Measurements from ENCODE around the gene SETD5. TPM values are rescaled to one million over a fixed set of nuclear protein-coding genes. Genes with fewer than 3 reads are reported as not detected.

The SETD5 gene
- total and polyA plus RNA-seq, 2 of the 8 experiments (the other 6 are each of a cell fraction or from before 2014, with no cell fraction given), result 108 to 234 TPM

DNA sequence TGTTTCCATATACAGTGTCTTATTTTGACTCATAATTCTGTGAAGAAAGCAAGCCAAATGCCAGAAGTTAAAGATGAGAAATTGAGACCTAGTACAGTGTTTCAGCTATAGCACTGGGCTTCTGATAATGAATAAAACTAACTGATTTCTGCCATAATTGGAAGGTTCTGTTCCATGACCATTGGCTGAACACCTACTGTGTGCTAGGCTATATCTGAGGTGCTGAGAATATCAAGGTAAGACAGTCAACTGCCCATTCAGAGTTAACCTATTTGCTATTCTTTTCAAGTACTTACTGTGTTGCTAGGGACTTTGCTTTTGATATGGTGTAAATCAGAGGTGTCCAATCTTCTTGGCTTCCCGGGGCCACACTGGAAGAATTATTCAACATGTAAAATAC lies 82.8 kb downstream of the SETD5 start:
- H3K9me3 ChIP-seq (ENCODE audit: insufficient read depth in 2 of 2, low read depth in 1 of 2, low read length in 1 of 2), result no peaks in the 10 kb centered on the region
- peaks cover 0 to 4% of the 10 kb centered on the region in 2 experiments for H4K20me1 ChIP-seq (replicated peaks in 1 of 2; ENCODE audit: control insufficient read depth in 1 of 2, insufficient read depth in 2 of 2, low read length in 2 of 2)
- H3K4ac ChIP-seq (replicated peaks; ENCODE audit: insufficient read length, low read depth, low read length), result no peak overlapping the region
- no peaks in the 10 kb centered on the region for H3K79me2 ChIP-seq (ENCODE audit: control insufficient read depth in 1 of 2, insufficient read depth in 2 of 2, low read length in 2 of 2)
- H2BK15ac ChIP-seq (ENCODE audit: low read length), result no peak overlapping the region
- no peak overlapping the region for H4K5ac ChIP-seq (ENCODE audit: insufficient read length, low read depth, low read length)
- no peak overlapping the region for H2BK120ac ChIP-seq (replicated peaks; ENCODE audit: low read depth, low read length)
- H3K18ac ChIP-seq (ENCODE audit: extremely low read depth, low read length), result no peak overlapping the region
- H4K8ac ChIP-seq (ENCODE audit: extremely low read depth, insufficient read depth, low read length), result no peak overlapping the region
- no peak overlapping the region for H3K4me3 ChIP-seq (ENCODE audit: extremely low read depth in 1 of 4, insufficient read depth in 2 of 4, low read depth in 3 of 4, low read length in 4 of 4)
- no peak overlapping the region for H3K14ac ChIP-seq (ENCODE audit: insufficient read length)
- H2BK12ac ChIP-seq (ENCODE audit: low read depth, low read length), result no peak overlapping the region
- H2BK20ac ChIP-seq (ENCODE audit: low read length), result no peak overlapping the region
- WGBS, 2 experiments (ENCODE audit: extremely low coverage in 1 of 2, insufficient coverage in 1 of 2, insufficient read length in 1 of 2, insufficient replicate concordance in 2 of 2, low coverage in 1 of 2, low lambda C conversion rate in 2 of 2, missing lambda C conversion rate in 1 of 2), result 93% methylated on average over 1 of the region's 1 CpG; no CpG with 5 or more reads in 1 of the 2 experiments
- H3K27ac ChIP-seq (ENCODE audit: low read depth, low read length), result no peak overlapping the region
- DNase-seq (ENCODE audit: low read depth in 1 of 2, low spot score in 2 of 2), result no peak
- H2AFZ ChIP-seq (ENCODE audit: low read length), result no peak overlapping the region
- H3K4me1 ChIP-seq (replicated peaks in 1 of 4; ENCODE audit: control insufficient read depth in 3 of 4, insufficient read depth in 4 of 4, low read length in 3 of 4), result no peaks in the 10 kb centered on the region
- H3K23me2 ChIP-seq (ENCODE audit: low read depth, low read length), result no peaks in the 10 kb centered on the region
- TF ChIP-seq RNF2 (IDR thresholded peaks at IDR 0.05; ENCODE audit: borderline replicate concordance, low read depth, low read length, missing control alignments, poor library complexity, severe bottlenecking) (no peak), KDM1A (IDR thresholded peaks at IDR 0.05; ENCODE audit: borderline replicate concordance, low read length) (no peak), FOSL1 (IDR thresholded peaks at IDR 0.05; ENCODE audit: insufficient read depth, low read depth, low read length) (no peak), ZNF274 (IDR thresholded peaks at IDR 0.05; ENCODE audit: borderline replicate concordance, extremely low read depth, low read length) (no peak), TBP (IDR thresholded peaks at IDR 0.05; ENCODE audit: low read depth, low read length) (no peak), CREB1 (IDR thresholded peaks at IDR 0.05) (no peak), BACH1 (IDR thresholded peaks at IDR 0.05; ENCODE audit: low read length) (no peak), BCL11A (IDR thresholded peaks at IDR 0.05; ENCODE audit: low read depth in 2 of 2, low read length in 2 of 2) (no peak), SUZ12 (IDR thresholded peaks at IDR 0.05; ENCODE audit: low read length) (no peak)
- TF ChIP-seq, protein P1, sequence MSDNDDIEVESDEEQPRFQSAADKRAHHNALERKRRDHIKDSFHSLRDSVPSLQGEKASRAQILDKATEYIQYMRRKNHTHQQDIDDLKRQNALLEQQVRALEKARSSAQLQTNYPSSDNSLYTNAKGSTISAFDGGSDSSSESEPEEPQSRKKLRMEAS (IDR thresholded peaks at IDR 0.05), result no peak
- no peak for FAIRE-seq
- no peak overlapping the region for H2BK5ac ChIP-seq (ENCODE audit: low read depth, low read length)
- no peak overlapping the region for H4K91ac ChIP-seq (replicated peaks; ENCODE audit: insufficient read length, low read length)
- CTCF ChIA-PET (ENCODE audit: partially characterized antibody), result interaction anchor here (1.2 to 1.7 kb wide), 4 partner anchors 16 to 247 kb away, joined by 3 to 5 read pairs (median 4); no protein-coding TSS in a partner anchor
- no peak overlapping the region for H3K4me2 ChIP-seq (ENCODE audit: insufficient read depth in 1 of 2, low read depth in 2 of 2, low read length in 2 of 2)
- H3K36me3 ChIP-seq (ENCODE audit: control insufficient read depth in 2 of 4, insufficient read depth in 4 of 4, low read length in 3 of 4), result peaks cover 20 to 54% (median 46%) of the 10 kb centered on the region in 4 experiments
- no peaks in the 10 kb centered on the region for H3K27me3 ChIP-seq (replicated peaks in 1 of 4; ENCODE audit: control insufficient read depth in 3 of 4, extremely low read depth in 1 of 4, insufficient read depth in 3 of 4, low read length in 3 of 4)
- no peak overlapping the region for H3K9ac ChIP-seq (replicated peaks in 1 of 4; ENCODE audit: extremely low read depth in 1 of 4, low read depth in 3 of 4, low read length in 3 of 4)
- H3K23ac ChIP-seq (ENCODE audit: insufficient read length), result no peak overlapping the region
- no peak overlapping the region for H2AK5ac ChIP-seq (ENCODE audit: low read depth, low read length)
- no peak overlapping the region for H3K56ac ChIP-seq (replicated peaks; ENCODE audit: insufficient read length, low read depth, low read length)
- no peaks in the 10 kb centered on the region for H3K79me1 ChIP-seq (ENCODE audit: low read depth, low read length)
- POLR2A ChIA-PET (ENCODE audit: partially characterized antibody), result interaction anchor here (0.9 to 1.0 kb wide), 3 partner anchors 9 to 96 kb away, joined by 3 to 4 read pairs (median 3); no protein-coding TSS in a partner anchor

Data from H1 (cell line).